Body of pancreas (tissue), 4 donors: ENCODE results near the gene KCNN3. TPM values are rescaled to one million over a fixed set of nuclear protein-coding genes. Genes with fewer than 3 reads are reported as not detected.

ENCODE experiments used
- ATAC-seq: fragments of 150-250 bp; one replicate; pipeline ENCODE4 v1.9.1; 2016
- DNase-seq, 4 donors: peaks; one replicate each; pipeline ENCODE4 v3.0.0-alpha.2; 2019
- H3K27ac ChIP-seq, 4 donors: fragments of 200-600 bp; sonication (generic); 1 replicate in 3 of 4; 2 replicates in 1 of 4; pipeline versions ENCODE4 v1.5.1 to v1.6.1; 2016 to 2019; ENCODE audit warnings: mild to moderate bottlenecking in 1 of 4, mixed read lengths in 1 of 4, moderate library complexity in 1 of 4
- H3K27me3 ChIP-seq, 2 donors: fragments of 200-600 bp; sonication (generic); one replicate each; pipeline ENCODE4 v1.6.0; 2016; ENCODE audit warnings: mild to moderate bottlenecking in 1 of 2
- H3K36me3 ChIP-seq, 2 donors: fragments of 200-600 bp; sonication (generic); replicated peaks in 1 of 2; 2 replicates each; pipeline ENCODE4 v1.5.1; 2016; ENCODE audit warnings: low read depth in 2 of 2; ENCODE audit not compliant: insufficient read depth in 1 of 2
- H3K4me1 ChIP-seq: fragments of 200-600 bp; sonication (generic); one replicate; pipeline ENCODE4 v1.6.0; 2016
- H3K4me3 ChIP-seq, 2 donors: fragments of 200-600 bp; sonication (generic); 1 replicate in 1 of 2; 2 replicates in 1 of 2; pipeline ENCODE4 v1.5.1; 2016 to 2019
- H3K9me3 ChIP-seq, 3 donors: fragments of 200-600 bp; sonication (generic); 1 replicate in 2 of 3; 2 replicates in 1 of 3; pipeline ENCODE4 v1.5.1; 2016
- CTCF ChIP-seq, 7 experiments: fragments of 450-650 bp in 4 of 7; fragments of 200-600 bp in 3 of 7; sonication (generic) in 3 of 7; IDR thresholded peaks; one replicate each; pipeline ENCODE4 v1.5.1; 2016 to 2019; ENCODE audit warnings: antibody characterized with exemption in 7 of 7
- POLR2A ChIP-seq, 3 donors: fragments of 450-650 bp; IDR thresholded peaks; one replicate each; pipeline ENCODE4 v1.6.1; 2016; ENCODE audit warnings: antibody characterized with exemption in 3 of 3, mild to moderate bottlenecking in 2 of 3
- WGBS, 2 donors: methylation state at CpG; one replicate each; pipeline ENCODE4 v1.1.5; 2017; 5-methylcytosine and 5-hydroxymethylcytosine counted together
- intact Hi-C: fragments of 100-400 bp; cut with DNase I; formaldehyde crosslinking; loops from one replicate; pipeline ENCODE4 v1.15.1; 2023
- total RNA-seq, 2 donors: library from RNA; depleted of rRNA; stranded (reverse); fragments of >200 nt; gene quantifications; one replicate each; pipeline ENCODE4 v1.1.0, GENCODE V29; 2016

Gene KCNN3
- total RNA-seq, 2 donors from 2014 or later, result 0.33 to 1.6 TPM

- peak; percentile 75 for ATAC-seq
- no peak for TF ChIP-seq CTCF (IDR thresholded peaks at IDR 0.05)
- no peak for TF ChIP-seq POLR2A (IDR thresholded peaks at IDR 0.05)
- 66 to 73% methylated on average over 4 of the region's 4 CpGs for WGBS, 2 donors
- no peak overlapping the region for H3K4me3 ChIP-seq
- peak; percentile 14 to 60 (median 30) for DNase-seq
- peak overlapping the region in 3 of 4 donors; percentile 20 to 43 (median 43) for H3K27ac ChIP-seq
- peaks cover 14% of the 10 kb centered on the region for H3K4me1 ChIP-seq
- H3K27me3 ChIP-seq, result no peaks in the 10 kb centered on the region
- H3K36me3 ChIP-seq, result no peaks in the 10 kb centered on the region
- intact Hi-C loops, result no loop called here
- no peaks in the 10 kb centered on the region for H3K9me3 ChIP-seq
Measured at GRCh38 chr1:154698320-154699096, 171.6 kb downstream of the KCNN3 start.

DNA sequence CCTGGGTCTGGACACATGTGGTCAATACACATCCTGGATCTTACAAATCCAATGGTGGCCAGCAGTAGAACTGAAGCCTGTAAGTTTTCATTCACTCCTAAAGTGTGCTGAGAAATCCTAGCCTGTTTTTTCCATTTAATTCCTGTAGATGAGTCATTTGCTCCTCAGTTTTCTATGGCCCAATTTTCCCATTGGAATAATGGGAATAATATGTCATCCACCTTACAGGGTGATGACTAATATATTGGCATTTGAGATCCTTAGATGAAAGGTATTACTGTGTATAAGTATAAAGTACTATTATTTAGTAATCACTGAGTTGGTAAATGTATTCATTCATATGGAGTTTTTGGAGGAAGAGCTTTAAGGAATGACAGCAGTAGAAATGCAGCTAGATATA lies 172.4 kb downstream of the KCNN3 start:
- H3K27ac ChIP-seq, result no peak overlapping the region
- TF ChIP-seq POLR2A (IDR thresholded peaks at IDR 0.05) (no peak), CTCF (IDR thresholded peaks at IDR 0.05) (no peak)
- ATAC-seq (no peak), DNase-seq (no peak)
- H3K27me3 ChIP-seq, result no peaks in the 10 kb centered on the region
- peaks cover 14% of the 10 kb centered on the region for H3K4me1 ChIP-seq
- H3K36me3 ChIP-seq, result no peaks in the 10 kb centered on the region
- no peak overlapping the region for H3K4me3 ChIP-seq
- intact Hi-C loops, result no loop called here
- no peaks in the 10 kb centered on the region for H3K9me3 ChIP-seq

DNA sequence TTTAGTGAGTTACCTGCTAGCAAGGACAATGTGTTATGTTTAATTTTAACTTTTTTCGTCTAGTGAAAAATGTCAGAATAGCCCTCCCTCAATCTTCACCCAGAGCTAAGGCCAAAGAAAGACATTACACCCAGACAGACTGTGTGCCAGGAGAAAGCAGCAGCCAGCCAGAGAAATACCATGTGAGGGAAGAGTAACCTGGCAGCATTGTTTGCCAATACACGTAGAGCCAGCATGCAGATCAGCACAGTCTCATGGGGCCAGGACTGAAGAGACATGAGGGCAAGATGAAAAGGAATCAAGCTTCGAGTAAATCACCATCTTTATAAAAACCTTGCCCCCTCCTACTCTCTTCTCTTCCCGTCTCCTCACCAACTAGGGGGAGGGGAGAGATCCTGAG lies 173.6 kb downstream of the KCNN3 start:
- Histone ChIP-seq H3K27me3 (no peaks in the 10 kb centered on the region), H3K4me1 (peaks cover 14% of the 10 kb centered on the region), H3K9me3 (no peaks in the 10 kb centered on the region), H3K4me3 (no peak overlapping the region), H3K27ac (no peak overlapping the region), H3K36me3 (no peaks in the 10 kb centered on the region)
- TF ChIP-seq CTCF (IDR thresholded peaks at IDR 0.05), result no peak
- TF ChIP-seq POLR2A (IDR thresholded peaks at IDR 0.05), result no peak
- intact Hi-C loops, result no loop called here
- 48 to 61% methylated on average over 4 of the region's 4 CpGs for WGBS, 2 donors
- no peak for ATAC-seq
- DNase-seq, result no peak

DNA sequence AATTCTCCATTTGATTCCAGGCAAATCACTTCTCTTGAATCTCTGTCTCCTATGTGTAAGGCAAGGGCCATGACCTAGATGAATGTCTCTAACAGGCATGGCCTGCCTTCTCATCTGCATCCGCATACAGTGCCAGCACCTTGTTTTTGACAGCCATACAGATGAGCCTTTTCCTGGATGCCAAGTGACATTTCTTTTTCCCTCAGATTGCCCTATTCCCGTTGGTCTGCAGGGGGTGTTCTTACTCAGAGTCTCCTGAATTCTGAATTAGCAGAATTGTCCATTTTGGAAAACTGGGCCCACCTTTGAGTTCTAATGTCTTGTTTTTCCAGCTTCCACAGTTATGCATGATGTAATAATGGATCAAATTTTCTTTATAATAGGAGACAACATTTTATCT lies 174.1 kb downstream of the KCNN3 start:
- no peak for ATAC-seq
- DNase-seq, result no peak
- Histone ChIP-seq H3K36me3 (no peaks in the 10 kb centered on the region), H3K27me3 (no peaks in the 10 kb centered on the region), H3K4me3 (no peak overlapping the region), H3K27ac (no peak overlapping the region), H3K4me1 (peaks cover 14% of the 10 kb centered on the region), H3K9me3 (no peaks in the 10 kb centered on the region)
- intact Hi-C loops, result no loop called here
- WGBS, 2 donors, result 51 to 53% methylated on average over 2 of the region's 2 CpGs
- no peak for TF ChIP-seq POLR2A (IDR thresholded peaks at IDR 0.05)
- TF ChIP-seq CTCF (IDR thresholded peaks at IDR 0.05), result peak in 1 of 7 experiments; percentile 8

DNA sequence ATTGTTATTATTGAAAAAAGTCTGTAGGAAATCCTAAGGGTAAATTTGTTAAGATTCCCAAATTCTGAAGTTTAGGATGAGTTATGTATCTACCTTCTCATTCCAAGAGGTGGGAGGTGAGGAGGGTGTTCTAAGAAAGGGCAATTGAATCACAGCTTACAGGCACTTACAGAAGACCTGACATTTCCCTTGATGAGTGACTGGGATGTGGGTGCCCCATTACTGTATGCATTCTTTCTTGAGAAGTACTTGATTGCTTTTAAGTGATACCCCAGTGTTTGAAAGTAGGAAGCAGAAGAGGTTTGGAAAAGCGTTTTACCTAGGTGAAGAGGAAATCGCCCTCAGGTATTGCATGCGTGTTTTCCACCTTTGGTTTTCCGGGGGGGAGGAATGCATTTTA lies 175.1 kb downstream of the KCNN3 start:
- H3K4me1 ChIP-seq, result peaks cover 14% of the 10 kb centered on the region
- DNase-seq, result no peak
- no peak overlapping the region for H3K27ac ChIP-seq
- intact Hi-C loops, result no loop called here
- no peaks in the 10 kb centered on the region for H3K36me3 ChIP-seq
- H3K27me3 ChIP-seq, result no peaks in the 10 kb centered on the region
- no peak for TF ChIP-seq POLR2A (IDR thresholded peaks at IDR 0.05)
- no peak for TF ChIP-seq CTCF (IDR thresholded peaks at IDR 0.05)
- H3K9me3 ChIP-seq, result no peaks in the 10 kb centered on the region
- H3K4me3 ChIP-seq, result no peak overlapping the region
- WGBS, 2 donors, result 75 to 80% methylated on average over 4 of the region's 4 CpGs
- ATAC-seq, result no peak
